GM19043 (cell line): ENCODE data around the gene ACTR3.

Experiments used
- ATAC-seq: cut with Tn5 transposase; IDR thresholded peaks from one replicate; pipeline ENCODE4 v1.9.1; 2021; ENCODE audit warnings: low read depth; ENCODE audit not compliant: unreplicated experiment

The ACTR3 gene

DNA sequence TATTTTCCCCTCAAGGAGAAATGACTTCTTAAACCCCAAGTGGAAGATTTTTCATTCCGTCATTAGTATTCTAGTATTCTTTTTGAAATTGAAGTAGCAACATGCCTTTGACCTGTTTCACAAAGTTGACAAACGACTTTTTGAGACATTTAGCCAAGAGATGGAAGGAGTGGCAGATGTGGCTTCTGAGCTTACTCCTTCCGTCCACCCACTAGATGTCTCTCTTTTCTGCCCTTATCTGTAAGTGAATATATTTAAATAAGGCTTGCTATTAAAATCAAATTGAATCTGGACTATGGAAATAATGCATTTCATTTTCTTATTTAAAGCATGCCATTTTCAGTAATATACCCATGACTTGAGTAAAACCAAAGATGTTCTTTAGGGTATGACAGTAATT, 74.1 kb downstream of the ACTR3 start:
- no peak for ATAC-seq

DNA sequence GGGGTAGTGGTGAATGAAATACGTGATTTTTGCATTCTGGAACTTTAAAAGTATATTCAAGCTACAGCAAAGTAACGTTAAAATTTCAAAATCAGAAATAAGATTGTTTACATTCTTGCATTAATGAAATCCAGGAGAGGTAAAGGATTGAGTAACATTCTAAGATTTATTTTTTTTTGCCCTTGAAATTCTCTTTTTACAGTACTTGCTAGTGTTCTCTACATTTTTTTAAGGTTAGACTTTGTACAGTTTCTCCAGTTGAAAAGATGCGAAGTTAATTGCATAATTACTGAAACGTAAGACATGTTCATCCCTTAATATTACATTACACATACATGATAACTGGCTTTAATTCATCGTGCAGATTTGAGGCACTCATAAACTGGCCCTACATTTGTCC, 74.5 kb downstream of the ACTR3 start:
- ATAC-seq: no peak

DNA sequence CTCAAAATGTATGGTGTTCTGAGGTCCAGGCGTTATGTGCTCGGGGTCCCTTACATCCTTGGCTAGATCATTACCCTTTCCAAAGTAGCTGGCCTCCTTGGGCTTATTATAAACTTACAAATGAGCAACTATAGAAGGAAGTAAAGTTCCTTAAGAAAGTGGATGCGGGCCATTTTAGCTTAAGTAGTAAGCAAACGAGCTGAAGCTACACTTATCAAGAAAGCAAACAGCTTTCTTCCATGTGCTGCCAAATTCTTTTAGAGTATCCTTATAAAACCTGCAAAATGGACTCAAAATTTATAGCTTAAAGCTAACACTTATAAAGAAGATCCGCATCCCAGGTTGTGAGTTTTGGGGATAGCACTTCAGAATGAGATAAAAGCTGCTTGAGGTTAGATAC, 75.3 kb downstream of the ACTR3 start:
- ATAC-seq: no peak

DNA sequence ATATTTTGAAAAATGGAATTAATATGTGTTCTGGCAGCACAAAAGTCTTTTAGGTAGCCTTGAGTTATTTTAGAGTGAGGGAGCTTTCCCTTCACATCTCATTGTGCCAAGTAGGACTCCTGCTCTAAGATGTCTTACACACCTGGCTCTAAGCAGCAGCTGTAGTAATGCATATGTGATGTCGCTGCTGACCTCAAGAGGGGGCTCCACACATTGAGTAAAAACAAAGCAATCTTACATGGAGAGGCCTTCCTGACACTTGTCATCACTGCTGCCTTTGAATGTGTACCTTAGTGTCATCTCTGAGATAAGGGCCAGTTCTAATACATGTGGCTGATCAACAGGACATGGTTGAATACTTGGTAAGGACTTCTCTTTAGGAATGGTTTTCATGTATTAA, 75.8 kb downstream of the ACTR3 start:
- ATAC-seq: peak; percentile 75

DNA sequence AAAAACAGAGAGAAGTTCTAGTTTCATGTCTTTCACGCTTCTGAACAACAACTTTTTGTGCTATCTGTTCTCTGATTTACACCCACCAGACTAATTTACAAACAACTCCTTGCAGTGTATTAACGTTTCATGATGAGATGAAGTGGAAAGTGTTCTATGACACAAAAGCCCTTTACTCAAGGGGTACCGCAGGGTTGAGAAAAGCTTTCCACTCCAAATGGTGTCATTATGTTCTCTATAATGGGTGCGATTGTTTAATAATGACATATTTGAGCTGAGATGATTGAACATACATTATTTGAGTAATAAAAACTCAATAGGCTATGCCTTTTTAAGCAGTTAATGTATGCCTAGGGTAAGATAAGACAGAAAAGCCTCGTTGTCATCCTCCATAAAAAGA, 76.3 kb downstream of the ACTR3 start:
- ATAC-seq: no peak

DNA sequence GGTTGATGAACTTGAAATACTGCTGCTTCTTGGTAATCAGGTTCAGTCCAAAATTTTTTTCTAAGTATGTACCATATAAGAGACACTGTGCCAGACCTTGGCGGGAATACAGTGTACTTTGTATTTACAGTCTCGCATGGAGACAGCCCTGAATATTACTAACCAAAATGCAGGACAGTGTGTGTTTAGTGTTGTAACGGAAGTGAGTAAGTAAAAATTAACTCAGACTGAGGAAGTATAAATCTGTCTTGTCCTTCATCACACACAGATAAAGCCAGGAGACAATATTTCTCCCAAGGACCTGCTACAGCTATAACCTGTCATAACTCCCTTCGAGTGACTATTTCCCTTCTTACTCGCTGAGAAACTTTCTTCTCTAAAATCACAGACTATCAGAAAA, 76.9 kb downstream of the ACTR3 start:
- peak; percentile 72 for ATAC-seq

DNA sequence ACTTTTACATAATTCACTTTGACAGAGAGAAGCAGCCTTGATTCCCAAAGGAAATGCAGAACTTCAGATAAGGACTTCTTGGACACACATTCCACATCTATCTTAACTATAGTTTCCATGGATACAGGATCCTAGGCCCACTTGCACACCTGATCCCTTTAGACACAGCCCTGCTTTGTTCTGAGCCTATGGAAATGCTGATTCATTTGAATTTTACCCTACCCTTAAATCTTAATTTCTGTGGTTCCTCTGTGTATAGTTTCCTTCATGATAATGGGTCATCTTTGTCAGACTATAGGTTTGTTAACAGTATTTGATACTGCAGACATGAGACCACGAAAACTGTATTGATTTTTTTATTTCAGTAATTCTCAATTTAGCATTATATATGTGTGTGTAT, 77.4 kb downstream of the ACTR3 start:
- no peak for ATAC-seq

DNA sequence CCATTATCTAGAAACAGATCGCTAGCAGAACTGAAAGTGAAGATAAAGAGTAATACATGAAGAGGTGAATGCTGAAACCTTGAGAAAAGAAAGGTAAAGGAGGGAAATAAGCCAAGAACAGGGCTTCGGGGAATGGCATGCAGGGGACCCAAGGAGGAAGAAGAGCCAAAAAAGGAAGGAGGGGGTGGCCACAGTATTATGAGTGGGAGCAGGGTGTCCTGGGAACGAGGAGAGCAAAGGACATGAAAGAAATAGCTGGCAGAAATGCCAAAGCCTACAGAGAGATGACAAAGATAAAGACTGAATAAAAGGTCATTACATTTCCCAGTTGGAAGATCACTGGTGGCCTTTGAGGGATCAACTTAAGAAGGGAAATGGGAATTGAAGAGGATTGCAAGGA, 82.9 kb downstream of the ACTR3 start:
- ATAC-seq: no peak

DNA sequence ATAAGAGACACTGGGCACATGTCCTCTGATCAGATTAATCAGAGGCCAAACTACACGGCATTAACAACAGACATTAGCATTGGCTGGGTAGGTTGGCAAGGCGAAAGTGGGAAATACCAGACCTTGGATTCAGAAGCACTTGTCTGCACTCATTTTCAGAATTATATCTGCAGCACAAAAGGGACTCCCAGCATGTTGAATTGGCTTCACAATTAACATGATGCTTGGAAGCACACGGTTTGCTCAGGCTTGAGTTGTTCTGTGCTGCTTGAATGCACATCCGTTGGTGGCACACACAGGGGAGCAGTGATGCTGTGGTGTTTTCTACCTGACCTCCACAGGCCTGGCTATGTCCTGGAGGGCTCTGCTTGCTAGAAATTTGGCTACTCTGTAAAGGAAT, 83.9 kb downstream of the ACTR3 start:
- ATAC-seq: no peak

DNA sequence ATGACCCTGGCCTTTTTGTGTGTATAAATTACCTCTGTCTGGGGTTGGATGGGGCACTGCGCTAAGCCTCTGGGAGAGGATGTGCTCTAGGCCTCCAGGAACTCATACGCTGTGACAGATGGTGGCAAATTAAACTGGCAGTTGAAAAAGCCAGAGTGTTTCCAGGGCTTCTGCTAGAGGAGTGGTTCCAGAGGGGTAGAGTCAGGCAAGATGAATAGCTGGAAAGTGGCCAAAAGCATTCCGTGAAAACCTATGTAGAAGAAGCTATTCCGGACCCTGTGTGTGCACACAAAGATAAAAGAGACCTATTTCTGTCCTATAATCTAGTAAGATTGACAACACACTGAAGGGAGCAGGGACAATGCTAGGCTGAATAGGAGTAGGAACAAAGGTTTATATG, 84.8 kb downstream of the ACTR3 start:
- ATAC-seq: no peak

DNA sequence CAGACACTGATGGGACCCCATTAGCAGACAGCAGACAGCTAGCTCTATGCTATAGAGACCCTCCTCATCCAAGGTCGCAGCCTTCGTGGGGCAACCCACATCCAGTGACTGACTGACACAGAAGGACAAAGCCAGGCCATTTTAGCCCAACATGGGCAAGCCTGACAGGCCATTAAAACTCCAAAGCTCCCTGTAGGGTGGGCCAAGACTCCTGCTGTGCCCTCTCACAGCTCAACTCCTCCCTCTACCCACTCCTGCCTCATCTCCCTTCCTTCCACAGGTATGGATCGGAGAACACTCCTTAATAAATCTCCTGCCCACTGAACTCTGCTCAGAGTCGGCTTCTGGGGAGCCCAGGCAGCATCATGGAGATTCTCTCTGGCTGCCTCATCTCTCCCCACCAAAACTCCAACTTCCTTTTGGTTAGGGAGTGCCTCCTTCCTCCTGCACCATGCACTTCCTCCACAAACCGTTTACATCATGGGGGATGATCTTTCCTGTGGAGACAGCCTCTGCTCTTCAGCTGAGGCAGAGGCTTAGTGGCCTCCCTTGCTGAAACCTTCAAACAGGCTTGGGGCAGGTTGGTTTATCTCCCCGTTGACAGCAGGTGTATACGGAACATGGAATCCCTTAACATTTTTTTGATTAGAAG, 86.5 kb downstream of the ACTR3 start:
- ATAC-seq: no peak

DNA sequence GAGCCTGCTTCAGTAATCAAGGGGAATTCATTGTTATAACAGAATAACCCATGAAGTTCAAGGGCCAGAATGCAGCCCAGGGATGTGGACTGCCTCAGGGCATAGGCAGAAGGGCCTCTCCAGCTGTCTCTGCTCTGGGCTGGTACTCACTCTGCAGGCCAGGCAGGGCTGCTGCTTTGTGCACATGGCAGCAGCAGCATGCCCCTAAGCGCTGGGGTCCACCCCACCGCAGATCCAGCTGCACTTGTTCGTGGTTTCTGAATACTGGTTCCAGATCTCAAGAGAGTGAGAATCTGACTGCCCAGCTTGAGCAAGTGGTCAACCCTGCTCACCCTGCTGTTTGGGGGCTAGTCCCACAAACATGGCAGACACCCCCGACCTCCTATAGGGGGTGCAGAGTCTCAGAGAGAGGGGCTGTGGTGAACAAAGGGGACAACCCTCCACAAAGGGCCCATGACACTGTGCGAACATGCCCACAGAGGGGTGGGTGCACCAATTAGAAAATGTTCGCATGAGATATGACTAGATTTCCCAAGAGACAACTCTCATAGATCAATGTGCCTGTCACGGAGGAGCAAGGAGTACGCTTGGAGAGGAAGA, 87.3 kb downstream of the ACTR3 start:
- no peak for ATAC-seq

DNA sequence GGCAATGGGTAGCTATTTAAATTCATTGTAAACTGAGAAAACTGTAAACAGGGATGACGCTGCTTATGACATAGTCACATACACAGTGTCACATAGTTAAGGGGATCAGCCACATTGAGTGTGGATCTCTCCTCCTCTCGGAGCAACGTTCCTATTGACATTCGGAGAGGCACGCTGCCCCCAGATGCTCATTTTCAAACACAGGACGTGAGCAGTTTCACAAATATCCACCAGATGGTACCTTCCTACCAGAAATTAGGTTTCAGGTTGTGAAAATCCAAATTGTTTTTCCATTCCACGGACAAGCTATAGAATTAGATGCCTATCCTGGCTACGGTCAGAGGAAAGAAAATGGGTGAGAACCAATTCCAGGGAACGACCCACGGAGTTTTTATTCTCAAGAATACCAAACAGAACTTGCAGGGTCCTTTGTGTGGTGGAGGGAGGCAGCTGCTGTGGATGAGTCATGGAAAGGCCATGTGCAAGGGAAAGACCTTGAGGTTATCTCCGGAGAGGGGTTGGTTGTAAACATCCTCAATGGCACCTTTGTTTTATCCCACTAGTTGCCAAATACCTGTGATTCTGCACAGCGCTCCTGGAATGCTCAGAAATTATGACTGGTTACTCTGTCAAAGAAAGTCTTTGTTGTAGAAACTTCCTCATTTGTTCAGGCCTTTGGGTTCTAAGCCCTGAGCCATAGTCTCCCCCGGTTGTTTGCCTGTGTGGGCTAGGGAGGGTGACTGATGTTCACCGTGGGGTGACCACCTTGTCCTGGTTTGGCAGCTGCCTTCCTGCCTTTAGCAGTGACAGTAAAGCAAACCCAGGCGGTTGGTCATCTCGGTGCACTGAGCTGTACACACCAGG, 88.0 kb downstream of the ACTR3 start:
- ATAC-seq: no peak

DNA sequence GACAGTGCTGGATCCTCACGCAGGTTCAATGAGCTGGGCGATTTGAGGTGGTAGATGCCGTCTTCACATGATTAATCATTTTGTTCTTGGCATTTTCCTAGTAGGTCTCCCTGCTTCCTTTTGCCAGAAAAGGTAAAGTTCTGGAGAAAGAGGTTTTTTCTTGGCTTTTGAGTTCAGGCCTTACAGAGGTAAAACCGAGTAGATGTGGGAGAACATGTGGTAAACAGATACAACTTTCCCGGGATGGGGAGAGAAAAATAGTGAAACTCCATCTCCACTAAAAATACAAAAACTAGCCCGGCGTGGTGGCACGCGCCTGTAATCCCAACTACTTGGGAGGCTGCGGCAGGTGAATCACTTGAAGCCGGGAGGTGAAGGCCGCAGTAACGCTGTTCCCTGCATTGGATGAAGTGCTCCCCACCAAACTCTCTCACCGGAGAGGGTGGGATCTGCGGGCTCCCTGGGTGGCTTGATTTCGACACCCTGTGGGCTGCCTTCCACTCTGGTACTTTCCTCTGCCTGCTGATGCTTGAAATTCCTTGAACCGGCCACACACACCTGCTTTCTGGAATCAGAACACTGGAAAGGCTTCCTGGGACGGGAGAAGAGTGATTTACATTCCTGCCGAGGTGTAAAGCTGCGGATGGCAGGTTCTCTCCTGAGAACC, 88.8 kb downstream of the ACTR3 start:
- no peak for ATAC-seq

DNA sequence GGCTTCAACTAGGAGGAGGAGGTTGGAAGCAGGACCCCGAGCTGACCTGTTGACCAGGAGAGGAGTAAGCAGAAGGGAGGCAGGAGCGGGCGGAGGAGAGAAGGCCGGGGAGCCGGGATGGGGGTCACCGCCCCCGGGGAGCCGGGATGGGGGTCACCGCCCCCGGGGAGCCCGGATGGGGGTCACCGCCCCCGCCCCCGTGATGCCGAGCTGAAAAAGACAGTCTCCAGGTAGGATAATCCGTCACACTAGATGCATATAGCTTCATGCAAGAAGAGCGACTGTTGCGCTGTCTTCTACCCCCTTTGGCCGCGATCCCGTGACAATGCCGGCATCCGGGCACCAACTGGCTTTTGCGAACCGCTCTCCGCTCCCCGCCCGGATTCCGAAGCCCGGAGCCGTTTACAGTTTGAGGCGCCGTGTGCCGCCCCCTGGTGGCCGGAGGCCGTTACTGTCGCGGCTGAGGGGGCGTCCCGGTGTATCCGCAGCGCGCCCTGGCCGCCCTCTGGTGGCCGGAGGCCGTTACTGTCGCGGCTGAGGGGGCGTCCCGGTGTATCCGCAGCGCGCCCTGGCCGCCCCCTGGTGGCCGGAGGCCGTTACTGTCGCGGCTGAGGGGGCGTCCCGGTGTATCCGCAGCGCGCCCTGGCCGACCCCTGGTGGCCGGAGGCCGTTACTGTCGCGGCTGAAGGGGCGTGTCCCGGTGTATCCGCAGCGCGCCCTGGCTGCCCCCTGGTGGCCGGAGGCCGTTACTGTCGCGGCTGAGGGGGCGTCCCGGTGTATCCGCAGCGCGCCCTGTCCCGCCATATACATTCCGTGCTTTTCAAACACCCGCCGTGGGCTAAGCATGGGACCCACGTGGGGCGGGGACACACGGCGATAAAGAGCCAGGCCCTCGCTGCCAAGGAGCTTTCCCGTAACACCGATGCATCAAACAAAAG, 89.6 kb downstream of the ACTR3 start:
- ATAC-seq: no peak

DNA sequence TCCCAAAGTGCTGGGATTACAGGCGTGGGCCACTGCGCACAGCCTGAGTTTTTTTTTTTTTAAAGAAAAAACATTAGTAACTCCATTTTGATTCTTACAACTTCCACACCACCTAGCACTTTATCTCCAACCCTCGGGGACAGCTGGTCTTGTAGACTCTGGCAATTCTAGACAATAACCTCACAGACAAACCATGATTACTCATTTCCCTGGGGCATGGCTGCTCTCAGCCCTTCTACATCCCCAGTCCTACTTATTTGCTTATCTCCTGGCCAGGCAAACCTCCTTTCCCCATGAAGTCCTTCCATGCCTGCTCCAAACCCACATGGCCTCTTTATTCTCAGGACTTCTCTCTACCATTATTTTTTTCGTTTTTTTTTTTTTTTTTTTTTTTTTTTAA, 91.1 kb downstream of the ACTR3 start:
- no peak for ATAC-seq

DNA sequence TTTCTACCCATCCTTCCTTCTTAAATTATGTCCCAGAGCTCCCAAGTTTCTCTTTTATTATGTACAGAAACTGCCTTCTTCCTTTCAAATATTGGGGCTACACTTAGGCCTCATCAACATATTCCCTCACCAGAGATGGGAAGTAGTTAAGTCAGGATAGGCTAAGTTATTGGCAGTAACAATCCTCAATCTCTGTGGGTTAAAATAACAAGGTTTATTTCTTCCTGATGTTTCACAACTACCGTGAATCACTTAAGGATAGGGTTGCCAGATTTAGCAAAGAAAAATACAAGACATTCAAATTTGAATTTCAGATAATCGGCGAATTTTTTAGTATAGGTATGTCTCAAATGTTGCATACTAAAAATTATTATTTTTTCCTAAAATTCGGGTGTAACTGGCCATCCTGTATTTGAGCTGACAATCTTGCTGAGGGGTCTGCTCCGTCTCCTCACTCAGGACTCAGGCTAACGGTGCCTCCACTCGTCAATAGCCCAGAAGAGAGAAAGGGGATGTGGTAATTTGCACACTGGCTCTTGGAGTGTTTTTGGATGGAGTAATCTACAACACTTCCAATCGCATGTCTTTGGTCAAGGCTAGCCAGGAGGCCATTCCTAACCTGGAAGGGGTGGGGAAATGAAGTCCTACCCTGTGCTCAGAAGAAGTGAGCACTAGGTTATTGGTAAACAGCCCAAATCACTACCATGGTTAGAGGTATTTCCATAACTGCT, 91.7 kb downstream of the ACTR3 start:
- ATAC-seq: no peak

DNA sequence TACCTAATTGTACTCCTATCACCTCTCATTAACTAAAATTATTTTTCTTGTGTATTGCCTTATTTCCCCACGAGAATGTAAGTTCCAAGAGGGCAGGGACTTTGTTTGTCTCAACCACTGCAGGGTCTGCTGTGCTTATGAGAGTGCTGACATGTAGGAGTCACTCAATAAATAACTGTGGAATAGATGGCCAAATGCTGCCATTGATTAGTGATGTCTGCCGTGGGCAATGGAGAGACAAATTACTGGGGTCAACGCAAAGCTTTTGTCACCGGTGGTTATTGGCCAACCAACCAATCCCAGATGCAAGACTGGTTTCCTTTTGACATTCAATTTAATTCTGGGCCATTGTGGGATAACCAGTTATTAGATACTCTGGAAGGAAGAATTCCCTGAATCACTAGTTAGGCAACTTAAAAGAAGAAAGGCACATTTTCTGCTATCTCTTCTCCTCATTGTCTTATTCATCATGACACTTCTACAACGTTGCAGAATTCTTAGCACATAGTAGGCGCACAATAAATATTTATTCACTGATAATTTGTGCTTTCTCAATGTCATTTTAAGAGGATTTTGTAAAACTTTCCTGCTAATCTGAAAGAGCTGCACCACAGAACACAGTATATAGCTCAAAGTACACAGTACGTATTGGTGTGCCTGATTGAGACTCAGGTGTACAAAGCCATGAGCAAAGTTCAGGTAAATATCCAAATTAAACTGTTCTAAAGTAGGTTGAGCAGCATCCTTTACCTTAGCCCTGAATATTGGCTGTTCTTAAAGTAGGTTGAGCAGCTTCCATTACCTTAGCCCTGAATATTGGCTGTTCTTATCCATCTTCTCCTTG, 95.9 kb downstream of the ACTR3 start:
- no peak for ATAC-seq
